HG03066 (cell line): ENCODE measurements around the gene PDIK1L.
"Not testable (repeated sequence)": the region's sequence is repeated elsewhere in the genome, so short reads cannot be mapped to it uniquely, and the experiment has no call there.

Source experiments
- ATAC-seq: cut with Tn5 transposase; IDR thresholded peaks from one replicate; pipeline ENCODE4 v1.9.1; 2021; ENCODE audit warnings: low read depth; ENCODE audit not compliant: unreplicated experiment

The PDIK1L gene

DNA sequence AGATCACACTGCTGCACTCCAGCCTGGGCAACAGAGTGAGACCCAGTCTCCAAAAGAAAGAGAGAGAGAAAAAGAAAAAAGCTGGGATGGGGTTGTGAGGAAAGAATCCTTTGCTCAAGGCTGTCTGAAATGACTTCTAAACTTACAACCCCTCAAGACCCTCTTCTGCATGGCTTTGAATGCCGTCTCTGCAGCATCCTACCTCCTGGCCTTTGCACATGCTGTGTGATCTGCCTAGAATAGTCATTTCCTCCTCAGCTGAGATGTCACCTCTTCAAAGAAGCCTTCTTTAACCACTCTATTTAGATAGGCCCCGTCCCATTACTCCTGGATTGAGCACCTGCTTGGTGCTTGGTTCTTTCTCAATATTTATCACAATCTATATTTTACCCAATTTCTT lies 26.8 kb upstream of the PDIK1L start:
- no peak for ATAC-seq

DNA sequence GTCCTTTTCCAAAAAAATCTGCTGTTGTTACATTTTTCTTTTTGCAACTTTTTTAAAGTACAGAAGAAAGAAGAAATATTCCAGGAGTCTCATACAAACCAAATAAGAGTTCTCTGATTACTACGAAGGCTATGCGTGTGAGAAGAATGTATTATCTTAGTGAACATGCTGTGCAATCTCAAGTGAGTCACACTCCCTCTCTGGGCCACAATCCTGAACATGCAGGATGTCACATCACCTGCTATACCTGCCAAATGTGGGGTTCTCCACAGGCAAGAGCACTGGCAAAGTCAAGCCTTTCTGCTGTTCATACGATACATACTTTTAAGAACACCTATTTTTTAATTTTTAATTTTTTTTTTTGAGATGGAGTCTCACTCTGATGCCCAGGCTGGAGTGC lies 22.5 kb upstream of the PDIK1L start:
- no peak for ATAC-seq

DNA sequence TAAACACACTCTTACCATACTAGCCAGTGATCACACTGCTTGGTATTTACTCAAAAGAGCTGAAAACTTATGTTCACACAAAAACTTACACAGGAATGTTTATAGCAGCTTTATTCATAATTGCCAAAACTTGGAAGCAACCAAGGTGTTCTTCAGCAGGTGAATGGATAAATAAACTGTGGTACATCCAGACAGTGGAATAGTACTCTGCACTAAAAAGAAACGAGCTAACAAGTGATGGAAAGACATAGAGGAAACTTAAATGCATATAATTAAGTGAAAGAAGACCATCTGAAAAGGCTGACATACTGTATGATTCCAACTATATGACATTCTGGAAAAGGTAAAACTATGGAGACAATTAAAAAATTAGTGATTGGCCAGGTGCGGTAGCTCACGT lies 20.7 kb upstream of the PDIK1L start:
- ATAC-seq = no peak

DNA sequence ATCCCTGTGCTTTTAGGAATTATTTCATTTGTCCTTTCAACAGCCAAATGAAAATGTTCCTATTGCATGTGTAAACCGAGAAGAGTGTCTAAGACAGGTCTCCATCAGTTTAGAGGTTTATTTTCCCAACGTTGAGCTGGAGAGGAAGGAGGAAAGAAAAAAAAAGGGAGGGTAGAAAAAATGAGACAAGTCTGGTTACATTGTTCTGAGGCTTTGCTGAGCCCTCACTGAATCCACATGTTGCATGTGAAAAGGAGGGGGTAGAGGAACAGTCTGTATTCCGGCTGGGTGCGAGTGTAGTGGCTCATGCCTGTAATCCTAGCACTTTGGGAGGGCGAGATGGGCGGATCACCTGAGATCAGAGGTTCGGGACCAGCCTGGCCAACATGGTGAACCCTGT lies 19.2 kb upstream of the PDIK1L start:
- ATAC-seq = no peak

DNA sequence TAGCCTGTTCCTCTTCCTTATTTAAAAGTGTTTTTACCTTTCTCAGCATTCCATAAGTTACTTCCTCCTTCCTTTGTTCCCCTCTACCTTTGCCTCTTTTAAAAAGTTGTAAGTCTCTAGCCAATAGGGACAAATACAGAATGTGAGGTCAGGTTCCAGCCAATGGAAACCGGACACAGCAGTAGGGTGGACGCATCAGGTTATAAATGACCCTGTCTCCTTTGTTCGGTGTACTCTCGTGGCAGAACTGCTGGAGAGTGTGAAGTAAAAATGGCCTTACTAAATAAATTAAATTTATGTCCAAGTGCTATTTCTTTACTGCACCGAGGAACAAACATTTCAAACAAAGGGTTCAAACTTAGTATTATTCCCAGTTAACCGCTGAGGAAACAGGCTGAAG lies 18.1 kb upstream of the PDIK1L start:
- ATAC-seq = not testable (repeated sequence)

DNA sequence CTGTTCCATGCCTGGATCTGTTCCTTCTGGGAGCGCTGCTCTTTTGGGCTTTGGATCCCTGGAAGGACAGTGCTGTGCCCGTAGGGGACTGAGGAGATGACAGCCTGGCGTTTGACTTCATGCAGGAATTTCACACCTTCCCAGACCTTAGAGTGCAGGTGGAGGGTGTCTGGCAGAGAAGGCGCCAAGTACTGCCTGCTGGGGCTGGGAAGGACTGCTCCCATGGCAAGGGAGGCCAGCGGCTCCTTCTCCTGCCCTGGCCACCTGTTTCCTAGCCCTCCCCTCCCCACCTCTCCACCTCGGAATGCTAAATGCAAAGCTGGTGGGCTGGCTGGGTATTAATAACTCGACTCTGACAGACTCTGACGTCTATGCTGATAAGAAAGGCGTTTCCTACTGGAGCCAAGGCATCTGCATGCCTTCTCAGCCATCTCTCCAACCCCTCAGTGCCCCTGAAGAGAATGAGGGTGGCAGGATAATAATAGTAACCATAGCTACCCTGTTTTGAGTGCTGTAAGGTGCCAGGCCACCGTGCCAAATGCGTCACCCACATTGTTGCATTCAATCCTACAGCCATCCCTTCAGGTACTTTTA lies 17.5 kb upstream of the PDIK1L start:
- no peak for ATAC-seq

DNA sequence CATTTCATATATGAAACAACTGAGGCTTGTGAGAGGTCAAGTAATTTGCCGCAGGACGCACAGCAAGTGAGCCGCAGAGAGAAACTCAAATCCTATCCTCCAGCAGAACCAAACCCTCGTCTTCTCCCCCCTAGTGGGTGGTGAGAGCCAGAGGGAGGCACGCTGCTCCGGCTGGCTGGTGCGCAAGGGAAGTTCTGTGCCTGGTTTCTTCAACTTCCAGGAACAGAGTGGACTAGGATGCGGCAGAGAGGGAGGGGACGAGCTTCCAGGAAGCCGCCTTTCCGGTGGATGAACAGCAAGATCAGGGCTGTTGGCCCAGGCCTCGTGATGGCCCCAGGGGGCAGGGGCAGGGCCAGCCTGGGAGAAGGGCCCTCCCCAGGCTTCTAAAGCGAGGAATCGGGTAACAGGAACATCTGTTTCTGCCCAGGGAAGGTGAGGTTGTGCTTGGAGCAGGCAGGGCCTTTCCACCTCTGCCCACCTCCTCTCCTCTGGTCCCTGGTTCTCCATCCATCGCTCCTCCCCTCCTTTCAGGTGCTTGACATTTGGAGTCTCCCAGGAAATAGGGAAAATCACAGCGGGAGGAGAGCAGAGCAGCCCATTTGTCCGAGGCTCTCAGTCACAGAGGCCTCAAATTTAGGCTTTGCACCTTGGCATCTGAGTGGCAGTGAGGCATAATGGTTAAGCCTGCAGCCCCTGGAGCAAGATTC lies 16.8 kb upstream of the PDIK1L start:
- no peak for ATAC-seq

DNA sequence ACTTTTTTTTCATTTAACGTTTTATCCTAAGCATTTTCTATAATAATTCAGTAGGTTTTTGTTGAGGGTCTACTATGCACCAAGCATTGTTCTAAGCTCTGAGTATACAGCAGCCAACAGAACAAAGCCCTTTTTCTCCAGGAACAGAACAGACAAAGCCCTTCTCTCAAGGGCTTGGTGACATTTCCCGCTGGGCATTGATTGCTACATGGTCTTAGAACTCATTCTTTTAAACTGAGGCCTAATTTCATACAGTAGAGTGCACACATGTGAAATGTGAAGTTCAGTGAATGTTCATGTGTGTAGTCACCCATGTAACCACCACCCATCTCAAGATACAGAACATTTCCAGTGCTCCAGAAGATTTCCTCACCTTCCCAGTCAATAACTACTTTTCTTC lies 15.2 kb upstream of the PDIK1L start:
- ATAC-seq = no peak

DNA sequence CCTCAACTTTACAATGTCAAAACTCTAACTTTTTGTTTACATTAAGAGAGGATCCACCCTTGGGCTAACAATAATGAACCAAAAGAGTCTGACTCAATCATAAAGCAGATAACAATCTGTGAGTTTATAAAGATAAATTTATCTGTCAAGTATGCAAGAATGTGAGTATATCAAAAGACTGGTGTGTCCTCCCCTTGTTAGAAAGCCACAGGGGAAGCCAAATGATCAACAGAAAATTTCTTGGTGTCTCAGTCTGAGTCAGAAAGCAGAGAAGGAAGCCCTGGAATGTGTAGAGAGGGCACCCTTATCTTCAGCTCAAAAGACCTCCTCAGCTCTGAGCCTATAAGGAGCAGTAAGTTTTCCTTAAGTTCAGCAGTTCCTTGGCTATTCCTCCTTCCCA lies 13.9 kb upstream of the PDIK1L start:
- ATAC-seq = no peak

DNA sequence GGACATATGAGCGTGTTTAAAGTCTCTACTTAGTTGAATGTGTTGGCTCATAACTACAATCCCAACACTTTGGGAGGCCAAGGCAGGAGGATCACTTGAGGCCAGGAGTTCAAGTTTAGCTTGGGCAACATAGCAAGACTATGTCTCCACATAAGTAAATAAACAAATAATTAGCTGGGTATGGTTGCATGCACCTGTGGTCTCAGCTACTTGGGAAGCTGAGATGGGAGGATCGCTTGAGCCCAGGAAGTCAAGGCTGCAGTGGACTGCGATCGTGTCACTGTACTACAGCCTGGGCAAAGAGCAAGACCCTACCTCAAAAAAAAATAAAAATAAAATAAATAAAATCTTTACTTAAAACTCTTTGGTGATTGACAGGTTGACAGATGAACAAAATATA lies 13.0 kb upstream of the PDIK1L start:
- no peak for ATAC-seq

DNA sequence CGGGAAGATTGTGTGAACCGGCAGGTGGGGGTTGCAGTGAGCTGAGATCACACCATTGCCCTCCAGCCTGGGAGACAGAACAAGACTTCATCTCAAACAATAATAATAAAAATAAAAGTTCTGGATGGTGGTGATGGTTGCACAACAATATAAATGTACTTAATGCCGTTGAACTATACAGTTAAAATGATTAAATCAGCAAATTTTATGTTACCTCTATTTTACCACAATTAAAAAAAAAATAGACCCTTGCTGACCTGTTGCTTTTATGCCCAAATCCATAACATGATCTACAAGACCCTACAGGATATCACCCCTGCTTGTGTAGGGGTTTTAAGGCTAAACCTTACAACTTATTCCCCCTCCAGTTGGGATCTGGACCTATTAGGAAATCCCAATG lies 11.8 kb upstream of the PDIK1L start:
- ATAC-seq = no peak

DNA sequence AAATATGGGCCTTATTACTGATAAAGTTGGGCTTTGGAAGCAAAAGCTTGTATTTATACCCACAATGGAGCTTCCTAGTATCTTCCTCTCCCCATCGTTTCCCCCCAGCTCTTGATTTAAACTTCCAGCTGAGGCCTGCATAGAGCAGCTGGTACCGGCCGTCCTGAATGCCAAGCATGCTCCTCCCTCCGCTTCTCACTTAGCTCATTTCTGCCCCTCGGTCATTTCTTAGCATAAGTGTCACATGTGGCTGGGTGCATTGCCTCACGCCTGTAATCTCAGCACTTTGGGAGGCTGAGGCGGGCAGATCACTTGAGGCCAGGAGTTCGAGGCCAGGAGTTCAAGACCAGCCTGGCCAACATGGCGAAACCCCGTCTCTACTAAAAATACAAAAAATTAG lies 11.4 kb upstream of the PDIK1L start:
- ATAC-seq = not testable (repeated sequence)

DNA sequence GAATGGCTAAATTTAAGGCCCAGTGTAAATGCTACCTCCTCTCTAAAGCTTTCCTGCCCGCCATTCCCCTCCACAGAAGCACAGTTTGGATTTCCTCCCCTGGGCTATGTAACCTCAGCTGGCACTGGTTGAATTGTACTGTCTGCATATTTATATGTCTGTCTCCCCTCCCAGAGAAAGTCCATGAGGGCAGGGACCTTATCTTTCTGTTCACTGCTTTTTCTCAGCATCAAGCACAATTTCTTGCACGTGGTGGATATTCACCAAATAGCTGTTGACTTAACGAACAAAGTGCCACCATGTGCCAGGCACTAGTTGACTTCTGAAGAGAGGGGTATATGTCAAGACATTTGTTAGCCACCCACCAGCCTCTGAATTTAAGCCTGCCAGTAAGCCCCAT lies 9.5 kb upstream of the PDIK1L start:
- no peak for ATAC-seq

DNA sequence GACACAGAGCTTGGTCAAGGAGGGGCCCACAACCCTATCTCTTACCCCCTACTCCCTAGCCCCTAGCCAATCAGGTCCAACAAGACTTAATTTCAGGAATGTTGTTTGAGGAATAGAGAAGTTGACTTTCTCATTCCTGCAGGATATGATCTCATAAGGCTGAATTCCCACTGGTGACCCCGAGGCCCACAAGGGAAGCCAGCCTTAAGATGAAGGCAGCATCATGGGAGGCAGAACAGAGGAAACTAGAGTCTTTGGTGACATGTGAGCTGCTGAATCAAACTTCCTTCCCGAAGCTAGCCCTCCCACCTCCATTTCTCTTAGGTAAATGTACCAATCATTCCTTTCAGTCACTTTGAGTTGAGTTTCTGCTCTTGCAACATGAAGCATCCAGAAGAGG lies 9.1 kb upstream of the PDIK1L start:
- ATAC-seq = no peak

DNA sequence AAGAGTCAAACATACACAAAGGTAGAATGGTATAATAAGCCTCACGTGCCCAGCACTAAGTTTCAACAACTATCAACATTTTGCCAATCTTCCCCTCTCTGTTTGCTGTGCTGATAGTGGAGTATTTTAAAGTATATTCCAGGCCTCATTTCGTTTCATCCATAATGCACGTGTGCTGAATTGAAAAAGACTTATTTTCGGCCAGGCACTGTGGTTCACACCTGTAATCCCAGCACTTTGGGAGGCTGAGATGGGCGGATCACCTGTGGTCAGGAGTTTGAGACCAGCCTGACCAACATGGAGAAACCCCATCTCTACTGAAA lies 6.4 kb upstream of the PDIK1L start:
- not testable (repeated sequence) for ATAC-seq

DNA sequence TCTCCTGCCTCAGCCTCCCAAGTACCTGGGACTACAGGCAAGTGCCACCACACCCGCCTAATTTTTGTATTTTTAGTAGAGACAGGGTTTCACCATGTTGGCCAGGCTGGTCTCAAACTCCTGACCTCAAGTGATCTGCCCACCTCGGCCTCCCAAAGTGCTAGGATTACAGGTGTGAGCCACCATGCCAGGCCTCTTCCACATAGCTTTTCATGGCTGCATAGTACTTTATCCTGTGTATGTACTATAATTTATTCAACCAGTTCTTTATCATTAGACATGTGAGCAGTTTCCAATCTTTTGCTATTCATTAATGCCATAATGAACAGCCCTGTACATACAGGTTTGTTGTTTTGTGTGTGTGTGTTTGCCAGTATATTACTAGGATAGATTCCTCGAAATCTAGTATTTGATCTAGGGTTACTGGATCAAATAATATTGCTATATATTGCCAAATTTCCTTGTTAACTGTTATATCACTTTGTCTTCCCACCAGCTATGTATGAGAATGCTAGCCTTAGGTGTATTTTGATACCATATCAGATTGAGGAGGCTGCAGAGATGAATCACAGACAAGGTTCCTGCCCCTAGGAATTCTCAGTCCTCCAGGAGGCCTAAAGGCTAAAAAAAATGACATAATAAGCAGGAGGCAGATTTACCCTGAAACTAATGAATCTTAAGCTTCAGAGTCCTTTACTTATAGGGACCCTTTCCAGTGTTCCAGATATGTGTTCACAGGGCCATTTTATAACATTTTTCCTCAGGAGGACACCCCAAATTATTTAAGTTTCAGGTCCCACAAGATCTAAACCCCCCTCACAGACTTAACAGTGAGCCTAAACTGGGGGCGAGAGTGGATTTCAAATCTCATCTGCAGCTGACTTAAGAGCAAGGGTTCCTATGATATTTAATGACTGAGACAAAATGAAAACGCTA lies 2.1 kb upstream of the PDIK1L start:
- no peak for ATAC-seq

DNA sequence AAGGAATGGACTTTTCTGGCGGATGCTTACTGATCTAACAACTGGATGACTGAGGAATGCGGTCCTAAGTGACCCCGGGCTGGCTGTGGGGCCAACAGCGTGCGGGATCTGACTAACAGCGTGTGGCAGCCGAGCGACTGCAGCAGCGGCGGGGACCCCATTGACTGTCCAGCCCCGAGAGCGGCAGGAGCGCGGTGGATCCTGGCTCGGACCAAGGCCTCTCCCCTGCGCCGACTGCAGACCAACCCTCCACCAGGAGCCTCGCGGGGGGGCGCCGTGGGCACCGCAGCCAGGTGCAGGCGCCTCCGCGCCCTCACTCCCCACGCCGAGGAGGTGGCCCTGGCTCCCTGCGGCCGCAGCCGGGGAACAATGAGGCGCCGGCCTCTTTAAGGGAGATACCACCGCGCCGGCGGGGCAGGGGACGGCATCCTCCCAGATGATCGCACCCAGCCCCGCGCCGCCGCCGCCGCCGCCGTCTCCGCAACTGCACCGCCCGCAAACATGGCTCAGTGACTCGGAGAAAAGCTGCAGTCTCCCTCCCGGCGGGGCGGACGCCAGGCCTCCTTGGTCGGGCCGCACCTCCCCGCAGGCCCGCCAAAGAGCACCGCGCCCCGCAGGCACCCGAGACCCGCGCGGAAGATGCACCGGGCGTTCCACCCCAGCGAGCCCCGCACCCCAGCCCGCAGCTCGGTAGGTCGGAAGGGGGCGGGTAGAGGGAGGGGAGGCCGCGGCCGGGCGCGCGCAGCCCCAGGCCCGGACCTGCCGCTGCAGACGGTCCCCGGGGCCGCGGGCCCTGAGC lies 694 bp upstream of the PDIK1L start:
- peak; percentile 47 for ATAC-seq

DNA sequence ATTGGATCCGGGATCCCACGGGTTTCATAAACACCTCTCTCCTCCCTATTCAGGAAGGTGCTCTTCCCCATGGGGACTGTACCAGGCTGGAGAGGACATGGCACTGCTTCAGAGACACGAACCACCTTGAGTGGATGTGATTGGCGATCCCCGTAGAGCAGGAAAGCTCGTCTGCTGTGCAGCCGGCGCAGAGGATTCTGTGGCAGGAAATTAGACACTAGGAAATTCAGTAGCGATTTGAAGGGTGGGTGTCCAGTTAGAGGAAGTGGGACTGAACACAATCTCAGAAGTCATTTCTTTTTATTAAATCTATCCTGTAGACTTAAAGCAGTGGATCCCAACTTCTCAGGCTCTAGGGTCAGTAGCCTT lies 767 bp downstream of the PDIK1L start:
- no peak for ATAC-seq

DNA sequence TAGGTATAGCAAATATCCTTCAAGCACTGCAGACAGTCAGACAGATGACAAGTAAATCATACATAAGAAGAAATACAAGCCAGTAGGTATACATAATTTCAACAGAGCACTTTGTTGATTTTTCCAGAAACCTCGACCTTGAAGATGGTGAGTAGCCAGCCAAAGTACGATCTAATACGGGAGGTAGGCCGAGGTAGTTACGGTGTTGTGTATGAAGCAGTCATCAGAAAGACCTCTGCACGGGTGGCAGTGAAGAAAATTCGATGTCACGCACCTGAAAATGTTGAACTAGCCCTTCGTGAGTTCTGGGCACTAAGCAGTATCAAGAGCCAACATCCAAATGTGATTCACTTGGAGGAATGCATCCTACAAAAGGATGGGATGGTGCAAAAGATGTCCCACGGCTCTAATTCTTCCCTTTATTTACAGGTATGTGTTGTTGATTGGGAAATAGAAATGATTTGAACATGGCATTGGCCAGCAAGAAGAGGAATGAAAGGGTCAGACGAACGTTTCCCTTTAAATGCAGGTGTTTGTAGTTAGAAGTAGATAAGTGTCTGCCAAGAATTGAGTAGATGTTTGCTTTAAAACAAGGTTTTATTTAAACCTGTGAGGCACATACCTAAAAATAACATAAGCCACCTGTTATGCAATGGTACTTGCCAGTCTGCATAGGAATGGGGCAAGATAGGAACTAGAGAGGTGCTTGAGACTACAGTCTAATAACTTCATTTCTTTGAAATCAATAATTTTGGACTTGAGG lies 2.7 kb downstream of the PDIK1L start:
- ATAC-seq = no peak

DNA sequence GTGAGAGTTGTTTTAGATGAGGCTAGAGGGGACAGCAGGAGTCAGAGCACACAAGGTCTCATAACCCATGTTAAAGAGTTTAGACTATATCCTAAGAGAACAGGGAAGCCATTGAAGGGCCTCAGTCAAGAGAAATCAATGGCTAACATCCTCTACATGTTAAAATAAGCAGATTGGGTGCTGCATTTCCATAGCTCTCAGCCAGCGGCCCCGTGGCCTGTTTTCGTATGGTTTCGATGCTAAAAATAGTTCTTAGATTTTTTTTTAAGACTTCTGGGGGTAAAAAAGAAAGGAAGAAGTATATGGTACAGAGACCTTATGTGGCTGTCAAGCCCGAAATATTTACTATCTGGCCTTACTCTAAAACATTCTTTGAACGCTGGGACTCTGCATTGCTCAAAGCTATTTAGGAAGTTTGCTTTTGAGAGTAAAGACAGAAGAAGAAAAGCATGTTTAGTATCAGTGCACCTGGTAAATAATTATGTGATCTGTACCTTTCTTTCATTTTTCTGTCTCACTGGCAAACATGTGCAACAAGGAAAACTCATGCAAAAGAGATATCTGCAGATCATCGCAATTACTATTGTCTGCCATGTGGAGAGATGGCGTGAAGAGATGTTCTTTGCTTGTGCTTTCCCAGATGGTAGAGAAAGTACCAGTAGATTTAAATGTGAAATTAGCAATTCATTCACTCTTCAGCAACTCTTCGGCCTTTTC lies 8.4 kb downstream of the PDIK1L start:
- no peak for ATAC-seq
